Islet of Langerhans (tissue), 1 donor: ENCODE data around the gene SIX5.

Experiments
- FAIRE-seq: peaks from one replicate; lab custom pipeline; 2011; peaks lifted over from hg19 to GRCh38; lab: Jason Lieb, UNC

SIX5 gene

GRCh38 chr19:45773384-45773783 is 4.3 kb upstream of the SIX5 start:
- no peak for FAIRE-seq

- FAIRE-seq: no peak
These were observed 3.9 kb upstream of the SIX5 start for GRCh38 chr19:45772912-45773311.

- FAIRE-seq: no peak
These were observed 3.2 kb upstream of the SIX5 start for GRCh38 chr19:45772130-45772840.

- no peak for FAIRE-seq
These were observed 2.4 kb upstream of the SIX5 start for GRCh38 chr19:45771311-45771933.

GRCh38 chr19:45770192-45771101 is 1.4 kb upstream of the SIX5 start:
- peak; percentile 88 for FAIRE-seq

- FAIRE-seq: no peak
These were observed 754 bp upstream of the SIX5 start for GRCh38 chr19:45769821-45770191.

- no peak for FAIRE-seq
These were observed 433 bp downstream of the SIX5 start for GRCh38 chr19:45768655-45768983.

- FAIRE-seq: no peak
These were observed 984 bp downstream of the SIX5 start for GRCh38 chr19:45767881-45768654.

GRCh38 chr19:45767410-45767880 is 1.6 kb downstream of the SIX5 start:
- no peak for FAIRE-seq

GRCh38 chr19:45766869-45767346 is 2.1 kb downstream of the SIX5 start:
- FAIRE-seq: no peak

- FAIRE-seq: no peak
These were observed 2.7 kb downstream of the SIX5 start for GRCh38 chr19:45766296-45766868.

- no peak for FAIRE-seq
These were observed 3.3 kb downstream of the SIX5 start for GRCh38 chr19:45765702-45766295.

- no peak for FAIRE-seq
These were observed 3.9 kb downstream of the SIX5 start for GRCh38 chr19:45764945-45765701.

- FAIRE-seq: no peak
These were observed 4.6 kb downstream of the SIX5 start for GRCh38 chr19:45764475-45764874.

- FAIRE-seq: no peak
These were observed 5.3 kb downstream of the SIX5 start for GRCh38 chr19:45763691-45764294.

- FAIRE-seq: no peak
These were observed 6.0 kb downstream of the SIX5 start for GRCh38 chr19:45762870-45763631.

- FAIRE-seq: no peak
These were observed 7.3 kb downstream of the SIX5 start for GRCh38 chr19:45761714-45762113.

- FAIRE-seq: no peak
These were observed 10.1 kb downstream of the SIX5 start for GRCh38 chr19:45758921-45759320.

GRCh38 chr19:45757695-45758094 is 11.4 kb downstream of the SIX5 start:
- no peak for FAIRE-seq
